GM19463 (cell line): ENCODE results near the gene PSMD13.
"Not testable (repeated sequence)": the region's sequence is repeated elsewhere in the genome, so short reads cannot be mapped to it uniquely, and the experiment has no call there.

Experiments used
- ATAC-seq: cut with Tn5 transposase; IDR thresholded peaks from one replicate; pipeline ENCODE4 v1.9.1; 2021; ENCODE audit warnings: mild to moderate bottlenecking, moderate library complexity; ENCODE audit not compliant: unreplicated experiment

PSMD13 gene

DNA sequence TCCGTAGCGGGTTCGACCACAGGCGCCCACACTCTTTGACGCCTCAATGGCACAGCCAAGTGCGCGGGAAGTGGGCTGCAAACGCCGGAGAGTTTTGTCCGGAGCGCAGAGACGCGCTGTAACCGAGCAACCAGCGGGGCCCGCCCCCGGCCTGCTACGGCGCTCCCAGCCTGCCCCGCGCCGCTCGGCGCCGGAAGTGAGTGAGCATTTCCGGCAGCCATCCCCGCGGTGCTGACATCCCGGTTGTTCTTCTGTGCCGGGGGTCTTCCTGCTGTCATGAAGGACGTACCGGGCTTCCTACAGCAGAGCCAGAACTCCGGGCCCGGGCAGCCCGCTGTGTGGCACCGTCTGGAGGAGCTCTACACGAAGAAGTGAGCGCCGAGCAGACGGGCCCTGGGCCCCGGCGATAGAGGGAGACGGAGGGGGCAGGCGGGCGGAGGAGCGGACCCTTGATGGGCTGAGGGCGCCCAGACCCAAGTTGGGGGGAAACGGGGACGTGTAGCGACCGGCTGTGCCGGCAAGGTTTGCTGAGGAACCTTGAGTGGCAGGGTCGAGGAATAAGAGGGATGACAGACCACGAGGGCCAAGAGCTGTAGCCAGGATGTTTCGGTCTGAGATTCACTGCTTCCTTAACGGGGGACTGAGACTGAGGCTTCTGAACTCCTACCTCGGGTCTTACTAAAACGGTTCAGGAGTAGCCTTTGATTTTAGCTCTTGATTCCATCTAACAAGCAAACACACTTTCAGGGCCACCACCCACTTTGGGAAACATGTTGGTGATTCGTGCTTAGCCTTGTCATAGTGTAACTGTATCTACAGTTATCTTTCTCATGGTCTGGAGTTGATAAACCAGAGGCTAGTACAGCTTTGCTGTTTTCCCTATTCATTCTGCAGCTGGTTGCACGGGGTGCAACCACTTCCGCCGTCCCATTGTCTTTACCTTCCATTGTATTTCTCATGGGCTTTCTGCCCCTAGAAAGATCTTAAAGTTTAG lies at the start of gene PSMD13:
Gene PSMD13 (plus strand): TSS at position 203 of the 994 bp plus-strand sequence. CDS start 74 bp downstream, at position 277.
- peak; percentile 87 for ATAC-seq

DNA sequence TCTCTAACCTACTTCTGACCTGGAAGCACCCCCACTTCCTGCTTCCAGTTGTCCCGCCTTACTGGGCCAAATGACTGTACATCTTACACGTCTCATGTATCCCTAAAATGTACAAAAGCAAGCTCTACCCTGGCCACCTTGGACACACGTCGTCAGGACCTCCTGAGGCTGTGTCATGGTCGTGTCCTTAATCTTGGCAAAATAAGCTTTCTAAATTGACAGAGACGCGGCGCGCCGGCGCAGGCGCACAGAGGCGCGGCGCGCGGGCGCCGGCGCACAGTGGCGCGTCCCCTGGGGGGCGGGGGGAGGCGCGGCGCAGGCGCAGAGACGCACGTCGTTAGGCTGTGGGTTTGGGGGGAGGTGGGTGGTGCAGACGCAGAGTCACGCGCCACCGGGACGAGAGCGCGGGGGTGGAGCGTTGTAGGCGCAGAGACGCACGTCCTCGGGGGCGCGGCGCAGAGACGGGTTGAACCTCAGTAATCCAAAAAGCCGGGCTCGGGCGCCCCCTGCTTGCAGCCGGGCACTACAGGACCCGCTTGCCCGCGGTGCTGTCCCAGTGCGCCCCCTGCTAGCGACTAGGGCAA lies 47.5 kb upstream of the PSMD13 start:
- ATAC-seq: not testable (repeated sequence)

DNA sequence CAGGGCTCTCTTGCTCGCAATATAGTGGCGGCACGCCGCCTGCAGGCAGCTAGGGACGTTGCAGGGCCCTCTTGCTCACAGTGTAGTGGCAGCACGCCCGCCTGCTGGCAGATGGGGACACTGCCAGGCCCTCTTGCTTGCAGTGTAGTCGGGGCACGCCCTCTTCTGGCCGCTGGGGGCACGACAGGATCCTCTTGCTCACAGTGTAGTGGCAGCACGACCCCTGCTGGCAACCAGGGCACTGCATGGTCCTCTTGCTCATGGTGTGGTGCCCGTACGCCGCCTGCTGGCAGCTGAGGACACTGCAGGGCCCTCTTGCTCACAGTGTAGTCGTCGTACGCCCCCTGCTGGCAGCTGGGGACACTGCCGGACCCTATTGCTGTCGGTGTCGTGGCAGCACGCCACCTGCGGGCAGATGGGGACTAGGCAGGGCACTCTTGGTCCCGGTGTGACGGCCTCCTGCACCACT lies 46.9 kb upstream of the PSMD13 start:
- ATAC-seq: peak; percentile 70

DNA sequence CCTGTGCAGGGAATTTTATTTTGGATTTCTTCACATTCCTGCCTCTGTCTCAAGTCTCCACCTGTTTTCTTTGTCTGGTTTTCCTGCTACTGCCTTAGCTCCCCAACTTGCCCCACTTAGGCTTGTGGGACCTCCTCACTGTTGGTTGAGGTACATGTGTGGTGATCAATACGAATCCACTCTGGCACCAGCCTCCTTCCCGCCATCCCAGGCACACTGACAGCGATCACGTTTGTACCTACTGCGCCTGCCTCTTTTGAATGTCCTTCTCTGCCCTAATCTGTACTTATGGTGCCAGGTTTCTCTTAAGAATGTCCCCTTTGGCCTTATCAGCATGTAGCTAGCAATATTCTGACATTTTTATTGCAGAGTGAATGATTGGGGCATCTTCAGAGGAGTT lies 46.2 kb upstream of the PSMD13 start:
- not testable (repeated sequence) for ATAC-seq

GRCh38 chr11:191490-192478 lies 45.0 kb upstream of the PSMD13 start:
- not testable (repeated sequence) for ATAC-seq

DNA sequence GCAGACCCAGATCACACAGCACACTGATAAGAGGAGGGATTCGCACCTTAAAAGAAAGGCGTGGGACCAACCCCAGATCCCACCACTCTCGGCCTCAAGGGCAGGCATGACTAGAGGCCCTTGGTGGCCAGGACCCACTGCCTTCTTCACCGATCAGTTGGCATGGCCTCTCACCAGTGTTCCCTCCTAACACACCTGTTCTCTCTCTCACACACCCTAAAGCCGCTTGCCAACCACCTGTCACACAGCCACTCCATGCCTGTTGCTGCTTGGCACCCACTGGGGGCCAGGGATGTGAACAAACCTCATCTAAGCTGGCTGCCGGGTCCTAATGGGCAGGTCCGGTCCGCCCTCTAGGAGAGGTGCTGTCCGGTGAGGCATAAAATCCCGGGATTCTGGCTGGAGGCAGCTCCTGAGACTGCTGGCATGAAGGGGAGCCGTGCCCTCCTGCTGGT lies 44.1 kb upstream of the PSMD13 start, which contains the start of gene SCGB1C1:
Gene SCGB1C1 (plus strand): TSS at position 405 of the 455 bp plus-strand sequence. CDS start 22 bp downstream, at position 427.
- not testable (repeated sequence) for ATAC-seq

- not testable (repeated sequence) for ATAC-seq
Measured at GRCh38 chr11:193481-193880, 43.3 kb upstream of the PSMD13 start.

DNA sequence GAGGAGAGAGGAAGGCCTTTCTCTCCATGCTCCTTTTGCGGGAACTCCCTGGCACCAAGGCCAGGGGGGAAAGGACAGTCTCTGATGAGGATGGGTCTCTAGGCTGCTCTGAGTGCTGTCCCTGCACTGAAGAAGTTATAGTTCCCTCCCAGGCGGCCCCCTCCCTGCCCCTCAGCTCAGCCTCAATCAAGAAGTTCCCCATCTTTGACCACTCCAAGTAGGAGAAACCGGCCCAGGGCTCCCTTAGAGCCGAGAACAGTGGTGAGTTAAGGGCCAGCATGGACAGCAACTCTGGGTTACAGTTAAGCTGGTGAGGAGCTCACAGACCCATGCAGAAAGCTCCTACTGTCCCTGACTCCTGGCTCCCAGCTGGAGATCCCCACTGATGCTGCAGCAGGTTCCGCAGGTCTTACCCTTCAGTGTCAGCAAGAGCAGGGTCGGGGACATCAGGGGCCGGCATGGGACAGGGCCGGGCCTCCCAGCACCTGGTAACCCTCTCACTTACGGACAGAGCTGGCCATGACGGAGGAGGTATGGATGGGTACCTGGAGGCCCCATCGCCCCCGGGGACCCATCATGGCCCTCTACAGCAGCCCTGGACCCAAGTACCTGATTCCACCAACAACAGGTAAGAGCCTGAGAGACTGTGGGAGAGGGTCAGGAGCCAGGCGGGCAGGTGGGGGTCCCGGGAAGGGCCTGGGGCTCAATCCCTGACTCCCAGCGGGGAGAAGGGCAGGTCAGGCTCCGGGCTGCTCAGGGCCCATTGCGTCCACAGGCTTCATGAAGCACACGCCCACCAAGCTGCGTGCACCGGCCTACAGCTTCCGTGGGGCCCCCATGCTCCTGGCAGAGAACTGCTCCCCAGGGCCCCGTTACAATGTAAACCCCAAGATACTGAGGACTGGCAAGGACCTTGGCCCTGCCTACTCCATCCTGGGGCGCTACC lies 39.7 kb upstream of the PSMD13 start:
- no peak for ATAC-seq

GRCh38 chr11:197741-198235 lies 39.0 kb upstream of the PSMD13 start:
- ATAC-seq: no peak

GRCh38 chr11:198236-198806 lies 38.5 kb upstream of the PSMD13 start:
- ATAC-seq: no peak

GRCh38 chr11:199004-199581 lies 37.7 kb upstream of the PSMD13 start:
- ATAC-seq: no peak

DNA sequence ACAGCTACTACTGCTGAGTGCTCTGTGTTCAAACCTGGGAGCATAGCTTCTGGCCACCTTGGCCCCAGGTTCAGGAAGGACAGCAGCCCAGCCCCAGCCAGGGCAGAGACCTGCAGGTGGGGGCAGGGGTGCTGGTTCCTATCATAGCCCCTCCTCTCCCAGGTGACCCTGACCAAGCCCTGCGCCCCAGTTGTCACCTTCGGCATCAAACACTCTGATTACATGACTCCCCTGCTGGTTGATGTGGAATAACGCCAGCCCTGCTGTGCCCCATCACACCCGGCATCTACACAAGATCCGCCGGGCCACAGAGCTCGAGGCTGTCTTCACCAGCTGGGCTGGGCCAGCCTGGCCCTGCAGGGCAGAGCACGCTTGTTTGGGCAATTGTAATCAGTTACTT lies 37.0 kb upstream of the PSMD13 start:
- ATAC-seq: no peak

DNA sequence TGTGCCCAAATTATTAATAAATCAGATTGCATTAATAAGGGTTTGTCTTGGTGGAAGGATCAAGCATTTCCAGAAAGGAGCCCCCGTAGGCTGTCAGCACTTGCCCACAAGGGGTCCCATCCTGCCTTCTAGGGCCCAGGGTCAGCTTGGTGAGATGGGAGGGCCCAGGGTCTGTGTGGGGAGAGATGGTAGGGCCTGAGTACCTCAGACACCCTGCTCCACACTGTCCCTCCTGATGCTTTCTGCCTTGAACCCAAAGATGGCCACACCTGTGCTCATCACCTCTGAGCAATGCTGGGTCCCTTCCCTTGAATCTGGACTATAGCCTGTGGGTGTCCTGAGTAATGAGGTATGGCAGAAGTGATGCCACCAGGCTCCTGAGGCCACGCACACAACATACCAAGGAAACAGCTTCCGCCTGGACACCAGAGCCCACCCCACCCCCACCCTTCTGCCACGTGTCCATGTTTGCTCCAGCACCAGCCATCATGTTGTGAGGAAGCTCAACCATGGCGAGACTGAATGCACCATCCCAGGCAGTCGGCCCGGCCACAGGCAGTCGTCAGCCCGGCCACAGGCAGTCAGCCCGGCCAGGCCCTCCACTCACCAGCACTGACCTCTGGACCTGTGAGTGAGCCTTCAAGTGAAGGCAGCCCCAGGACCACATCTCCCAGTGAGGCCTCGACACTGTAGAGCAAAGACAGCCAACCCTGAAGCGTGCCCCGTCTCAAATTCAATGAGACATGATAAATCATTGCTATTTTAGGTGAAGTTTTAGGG lies 36.4 kb upstream of the PSMD13 start:
- ATAC-seq: no peak

DNA sequence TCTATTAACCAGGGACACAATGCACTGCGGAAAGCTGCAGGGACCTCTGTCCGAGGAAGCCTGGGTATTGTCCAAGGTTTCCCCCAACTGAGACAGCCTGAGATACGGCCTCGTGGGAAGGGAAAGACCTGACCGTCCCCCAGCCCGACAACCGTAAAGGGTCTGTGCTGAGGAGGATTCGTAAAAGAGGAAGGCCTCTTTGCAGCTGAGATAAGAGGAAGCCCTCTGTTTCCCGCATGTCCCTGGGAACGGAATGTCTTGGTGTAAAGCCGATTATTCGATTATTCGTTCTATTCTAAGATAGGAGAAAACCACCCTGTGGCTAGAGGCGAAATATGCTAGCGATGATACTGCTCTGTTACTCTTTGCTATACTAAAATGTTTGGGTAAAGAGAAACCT lies 34.8 kb upstream of the PSMD13 start:
- ATAC-seq: no peak

DNA sequence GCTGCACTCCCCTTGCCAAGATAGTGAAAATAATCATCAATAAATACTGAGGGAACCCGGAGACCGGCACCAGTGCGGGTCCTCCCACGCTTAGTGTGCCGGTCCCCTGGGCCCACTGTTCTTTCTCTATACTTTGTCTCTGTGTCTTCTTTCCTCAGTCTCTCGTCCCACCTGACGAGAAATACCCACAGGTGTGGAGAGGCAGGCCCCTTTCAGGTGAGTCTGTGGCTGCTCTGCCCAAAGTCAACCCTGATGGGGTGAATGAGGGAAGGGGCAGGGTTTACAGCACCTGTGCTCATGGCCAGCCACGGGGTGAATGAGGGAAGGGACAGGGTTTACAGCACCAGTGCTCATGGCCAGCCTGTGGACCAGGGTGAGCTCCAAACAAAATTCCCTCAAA lies 34.3 kb upstream of the PSMD13 start:
- no peak for ATAC-seq

DNA sequence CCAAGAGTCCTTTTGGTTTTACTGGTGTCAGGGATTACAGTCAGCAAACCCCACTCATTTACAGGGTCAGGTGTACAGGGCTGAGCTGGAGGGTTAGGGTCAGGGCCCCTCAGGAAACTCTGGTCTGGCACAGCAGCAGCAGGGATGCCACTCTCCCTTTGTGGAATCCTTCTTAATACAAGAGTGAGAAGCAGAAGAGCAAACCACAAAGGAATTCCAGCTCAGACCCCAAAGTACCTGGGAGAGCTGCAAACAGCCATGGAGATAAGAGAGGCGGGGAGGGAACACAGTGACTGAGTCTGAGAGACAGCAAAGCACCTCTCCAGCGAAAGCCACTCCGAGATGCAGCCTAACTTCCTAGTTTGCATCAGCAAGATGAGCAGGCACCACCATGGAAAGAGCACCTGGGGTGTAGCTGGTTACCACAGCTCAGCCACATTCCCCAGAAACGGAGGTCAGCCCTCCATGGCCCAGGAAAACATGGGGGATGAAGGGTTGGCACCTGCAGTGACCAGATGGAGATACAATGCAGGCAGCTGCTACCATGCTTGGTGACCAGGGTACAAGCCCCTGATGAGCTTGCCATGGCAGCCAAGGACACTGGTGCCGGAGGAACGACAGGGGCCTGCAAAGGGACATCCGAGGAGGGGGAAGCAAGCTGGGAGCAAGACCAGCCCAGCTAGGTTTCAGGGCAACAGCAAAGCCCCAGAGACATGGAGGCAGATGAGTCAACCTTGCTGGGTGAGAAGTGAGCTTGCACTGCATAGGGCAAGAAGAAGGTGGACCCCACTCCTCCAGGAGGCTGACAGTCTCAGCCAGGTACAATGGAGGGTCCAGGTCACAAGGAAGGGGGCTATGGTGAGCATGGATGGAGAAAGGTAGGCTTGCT lies 33.5 kb upstream of the PSMD13 start:
- ATAC-seq: no peak
